GM18505 (cell line): ENCODE data around the gene PAQR7.

Experiments
- ATAC-seq: cut with Tn5 transposase; IDR thresholded peaks from one replicate; pipeline ENCODE4 v1.9.1; 2021; ENCODE audit not compliant: unreplicated experiment
- POLR2A ChIP-seq: IDR thresholded peaks from 4 replicates; pipeline ENCODE4 v1.6.1; 2011; ENCODE audit warnings: borderline replicate concordance; ENCODE audit not compliant: insufficient read depth, insufficient read length; ENCODE audit errors: extremely low read depth

PAQR7 gene

DNA sequence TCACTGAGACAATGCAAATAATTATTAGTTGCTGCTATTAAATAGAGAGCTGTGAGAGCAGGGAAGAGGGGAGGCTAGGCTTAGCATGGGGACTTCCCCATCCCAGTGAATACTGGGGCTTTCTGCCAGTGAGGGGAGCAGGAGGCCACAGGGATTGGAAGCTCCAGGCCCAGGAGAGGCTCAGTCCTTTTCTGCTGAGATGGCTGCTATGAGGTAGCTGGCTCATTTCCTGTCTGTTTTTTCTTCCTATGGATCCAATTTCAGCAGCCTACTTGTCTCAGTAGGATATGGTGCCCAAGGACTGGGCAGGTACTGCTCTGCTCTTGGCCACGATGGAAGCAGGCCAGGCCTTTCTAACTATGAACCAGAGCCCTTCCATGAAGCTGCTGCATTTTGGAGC, 20.8 kb upstream of the PAQR7 start:
- no peak for TF ChIP-seq POLR2A
- ATAC-seq, result no peak

DNA sequence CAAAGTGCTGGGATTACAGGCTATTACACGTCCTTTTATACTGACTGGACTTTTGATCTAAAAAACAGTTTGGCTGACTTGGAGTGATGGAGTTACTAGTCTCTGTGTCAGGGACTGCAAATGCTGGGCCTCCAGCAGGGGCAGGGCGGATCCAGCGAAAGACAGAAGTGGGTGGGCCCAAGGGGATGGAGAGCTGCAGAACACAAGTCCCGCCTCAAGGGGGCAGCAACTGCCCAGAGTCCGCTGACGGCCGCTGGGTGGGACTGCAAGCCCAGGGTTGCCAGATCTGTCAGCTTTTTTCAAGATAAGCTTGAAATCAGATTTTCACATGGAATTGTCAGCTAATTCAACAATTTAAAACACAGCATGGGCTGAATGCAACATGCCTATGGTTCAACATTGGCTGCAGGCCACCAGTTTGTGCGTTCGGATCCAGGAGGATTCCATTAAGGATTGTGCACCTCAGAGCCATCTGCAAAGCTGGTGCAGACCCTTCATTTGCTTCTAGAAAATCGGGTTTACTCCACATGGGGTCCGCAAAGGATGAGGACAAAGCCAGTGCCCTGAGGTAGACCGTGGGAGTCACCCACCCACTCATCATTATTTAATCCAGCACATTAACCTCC, 20.0 kb upstream of the PAQR7 start:
- ATAC-seq, result peak; percentile 81
- no peak for TF ChIP-seq POLR2A

DNA sequence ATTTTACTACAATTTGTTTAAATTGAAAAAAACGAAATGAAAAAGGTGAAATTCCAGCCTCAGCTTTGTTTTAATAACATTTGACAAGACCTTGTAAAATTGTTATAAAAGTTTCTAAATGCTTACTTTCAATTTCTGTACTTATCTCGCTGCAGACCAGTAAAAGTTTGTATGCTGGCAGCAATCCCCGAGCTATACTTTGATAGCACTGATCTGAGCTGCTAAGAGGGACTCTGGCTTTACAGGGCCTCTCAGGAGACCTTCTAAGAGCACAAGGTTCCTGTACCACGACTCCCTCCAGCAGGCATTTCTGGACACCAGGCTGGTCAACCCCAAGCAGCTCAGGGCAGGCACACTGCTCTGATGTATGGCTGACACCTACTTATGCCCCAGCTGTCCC, 17.6 kb upstream of the PAQR7 start:
- TF ChIP-seq POLR2A, result no peak
- no peak for ATAC-seq

DNA sequence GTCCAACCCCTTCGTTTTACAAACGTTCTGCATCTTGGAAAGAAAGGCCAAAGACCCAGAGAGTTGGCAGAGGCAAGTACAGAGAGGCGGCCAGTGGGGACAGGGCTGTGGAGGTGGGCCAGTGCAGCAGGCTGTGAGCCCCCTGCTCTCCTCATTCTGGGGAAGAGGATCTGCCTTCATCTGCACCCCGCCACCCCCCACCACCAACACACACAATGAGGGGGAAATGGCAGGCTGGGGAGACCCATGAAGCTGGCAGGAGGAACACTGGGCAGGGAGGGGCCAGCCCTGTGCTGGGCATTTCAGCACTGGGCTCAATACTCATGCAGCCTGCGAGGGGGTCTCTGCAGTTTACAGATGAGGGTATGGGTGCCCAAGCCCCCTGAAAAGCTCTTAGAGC, 16.1 kb upstream of the PAQR7 start:
- ATAC-seq, result no peak
- TF ChIP-seq POLR2A, result no peak

DNA sequence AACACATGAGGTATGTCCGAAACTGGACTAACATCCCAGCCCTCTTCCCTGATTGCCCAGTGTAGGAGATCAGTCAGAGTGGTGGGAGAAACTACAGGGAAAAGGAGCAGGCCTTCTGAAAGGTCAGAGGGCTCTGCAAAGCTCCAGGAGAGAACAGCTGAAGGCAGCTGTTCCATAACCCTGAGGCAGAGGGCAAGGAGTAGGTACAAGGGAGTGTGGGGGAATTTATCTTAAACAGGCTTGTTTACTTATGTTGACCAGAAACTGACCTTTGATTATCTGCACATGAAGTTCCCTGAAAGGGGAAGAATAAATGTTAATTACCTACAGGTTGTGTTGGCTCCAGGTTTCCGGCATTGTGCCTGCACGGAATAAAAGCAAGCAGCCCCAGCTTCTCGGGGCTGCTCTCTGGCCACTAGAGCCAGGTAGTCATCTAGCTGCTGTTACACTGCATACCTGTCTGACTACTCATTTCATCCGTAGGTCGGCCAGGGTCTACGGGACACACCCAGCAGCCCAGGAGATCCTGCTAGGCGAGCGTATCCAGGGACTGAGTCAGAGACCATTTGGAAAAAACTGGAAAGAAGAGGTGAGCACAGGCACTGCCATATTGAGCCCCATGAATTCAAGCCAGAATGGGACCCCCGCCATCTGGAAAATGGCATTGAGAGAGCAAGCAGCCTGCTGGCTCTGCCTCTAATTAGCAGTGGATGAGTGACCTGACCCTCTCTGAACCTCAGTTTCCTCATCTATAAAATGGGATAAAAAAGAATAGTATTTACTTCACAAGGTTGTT, 14.9 kb upstream of the PAQR7 start:
- no peak for ATAC-seq
- no peak for TF ChIP-seq POLR2A

DNA sequence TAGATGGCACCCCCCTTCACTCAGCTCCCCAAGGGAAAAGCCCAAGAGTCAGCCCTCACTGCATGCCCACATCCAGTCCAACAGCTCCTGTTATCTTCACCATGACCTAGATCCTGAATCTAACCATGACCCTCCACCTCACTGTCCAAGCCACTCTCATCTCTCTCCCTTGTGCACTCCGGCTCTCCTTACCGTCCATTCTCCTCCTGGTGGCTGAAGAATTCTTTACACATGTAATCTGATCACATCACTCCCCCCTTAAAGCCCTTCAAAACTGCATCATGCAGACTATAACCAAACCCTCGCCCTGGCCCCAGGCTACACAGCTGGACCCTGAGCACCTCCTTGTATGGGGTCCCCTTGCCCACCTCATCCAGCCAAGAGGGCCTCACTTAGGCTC, 14.0 kb upstream of the PAQR7 start:
- no peak for ATAC-seq

DNA sequence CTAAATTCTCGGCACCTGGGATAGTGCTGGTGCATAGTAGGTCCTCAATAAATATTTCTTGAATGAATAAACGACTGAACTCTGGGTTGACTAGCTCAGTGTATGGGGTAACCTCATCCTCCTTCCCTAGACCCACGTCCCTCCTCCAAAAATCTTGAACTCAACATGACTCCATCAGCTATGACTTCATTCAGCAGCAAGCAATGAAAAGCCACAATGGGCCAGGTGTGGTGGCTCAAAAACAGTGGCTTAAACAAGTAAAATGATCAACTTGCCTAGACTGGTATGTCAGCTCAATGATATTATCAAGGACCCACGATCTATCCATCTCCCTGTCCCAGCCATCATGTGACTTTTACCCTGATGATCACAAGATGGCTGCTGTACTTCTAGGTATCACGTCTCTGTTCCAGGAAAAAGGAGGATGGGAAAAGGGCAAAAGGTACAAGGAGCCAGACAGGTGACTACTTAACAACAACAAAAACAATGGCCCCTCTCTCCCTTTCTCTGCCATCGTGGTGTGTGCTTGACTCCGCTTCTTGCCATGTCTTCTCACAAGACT, 13.0 kb upstream of the PAQR7 start:
- no peak for ATAC-seq
- no peak for TF ChIP-seq POLR2A

More for the DNA sequence above, 14.0 kb upstream of the PAQR7 start:
- TF ChIP-seq POLR2A, result no peak

DNA sequence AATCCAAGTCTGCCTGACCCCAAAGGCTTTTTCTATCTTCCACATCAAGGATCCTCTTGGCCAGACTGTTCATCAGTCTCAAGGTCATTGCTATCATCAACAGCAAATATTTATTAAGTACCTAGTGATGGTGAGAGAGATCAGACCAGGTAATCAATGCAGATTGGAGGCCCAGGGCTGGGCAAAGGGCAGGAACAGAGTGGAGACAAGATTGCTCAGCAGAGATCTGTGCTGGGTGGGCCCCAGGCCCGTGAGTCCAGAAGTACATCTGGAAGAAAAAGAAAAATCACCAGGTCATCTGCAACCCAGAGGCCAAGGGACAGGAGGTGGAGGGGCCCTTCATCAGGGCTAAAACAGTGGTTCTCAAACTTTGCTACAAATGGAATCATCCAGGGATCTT, 10.1 kb upstream of the PAQR7 start:
- TF ChIP-seq POLR2A, result no peak
- ATAC-seq, result no peak

DNA sequence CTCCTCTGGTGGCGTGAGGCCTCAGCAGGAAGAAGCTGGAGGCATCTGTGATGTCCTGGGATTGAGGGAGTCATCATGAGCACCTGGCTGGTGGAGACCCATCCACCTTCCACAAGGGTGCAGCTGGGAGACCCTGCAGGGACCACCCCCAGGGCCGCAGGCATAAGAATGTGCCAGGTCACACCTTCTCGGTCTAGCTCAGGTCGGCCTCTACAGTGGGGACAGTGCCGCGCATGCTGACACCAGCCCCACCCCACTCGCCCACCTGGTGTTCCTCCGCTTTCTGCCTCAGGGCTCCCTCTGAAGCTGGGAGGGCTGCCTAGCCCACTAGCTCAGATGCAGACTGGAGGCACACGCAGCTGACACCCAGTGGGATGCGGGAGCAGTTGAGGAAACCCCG, 5.8 kb upstream of the PAQR7 start:
- no peak for TF ChIP-seq POLR2A
- ATAC-seq, result no peak

DNA sequence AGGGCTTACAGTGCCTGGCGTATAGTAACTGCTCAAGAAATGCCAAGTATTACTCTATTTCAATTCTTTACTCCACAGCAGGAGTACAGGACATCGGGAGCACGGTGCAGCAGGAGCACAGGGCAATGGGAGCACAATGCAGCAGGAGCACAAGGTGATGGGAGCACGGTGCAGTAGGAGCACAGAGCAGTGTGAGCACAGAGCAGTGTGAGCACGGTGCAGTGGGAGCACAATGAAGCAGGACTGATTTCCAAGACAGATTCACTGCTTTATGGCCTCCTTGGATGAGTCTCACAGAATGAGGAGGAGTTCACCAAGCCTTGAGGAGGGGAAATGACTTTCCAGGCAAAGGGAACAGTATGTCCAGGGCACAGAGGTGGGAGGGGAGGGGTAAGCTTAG, 5.0 kb upstream of the PAQR7 start:
- ATAC-seq, result no peak
- TF ChIP-seq POLR2A, result no peak

DNA sequence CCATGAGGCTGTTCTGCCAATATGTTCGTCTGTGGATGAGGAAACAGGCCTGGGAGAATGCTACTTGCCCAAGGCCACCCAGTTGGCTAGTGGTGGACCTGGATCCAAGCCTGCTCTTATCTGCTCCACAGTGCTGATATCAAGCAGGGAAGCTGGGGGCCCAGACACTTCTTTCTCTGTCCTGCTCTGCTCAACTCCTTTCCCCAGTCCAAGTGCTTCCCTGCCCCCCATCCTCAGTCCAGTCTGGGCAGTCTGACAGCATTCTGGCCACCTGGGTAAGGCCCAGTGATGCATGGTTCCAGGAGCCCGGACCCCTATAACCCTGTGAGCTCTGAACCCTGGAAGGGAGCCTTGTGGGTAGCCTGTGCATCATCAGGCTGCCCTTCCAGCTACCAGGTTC, 4.2 kb upstream of the PAQR7 start:
- no peak for TF ChIP-seq POLR2A
- ATAC-seq, result no peak

DNA sequence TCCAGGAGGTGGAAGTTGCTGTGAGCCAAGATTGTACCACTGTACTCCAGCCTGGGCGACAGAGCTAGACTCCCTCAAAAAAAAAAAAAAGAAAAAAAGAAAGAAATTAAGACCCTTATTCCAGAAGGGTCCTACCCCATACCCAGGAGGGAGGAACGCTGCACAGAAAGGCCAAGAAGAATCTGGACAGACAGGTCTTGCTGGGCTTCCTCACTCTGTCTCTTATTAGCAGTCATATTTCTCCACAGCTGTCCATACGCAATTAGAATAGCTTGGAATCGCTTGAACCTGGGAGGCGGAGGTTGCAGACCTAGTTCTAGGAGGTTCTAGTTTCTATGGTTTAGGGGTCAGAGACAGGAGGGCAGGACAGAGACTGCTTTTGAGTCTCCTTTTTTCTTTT, 3.2 kb upstream of the PAQR7 start:
- ATAC-seq, result no peak
- no peak for TF ChIP-seq POLR2A

DNA sequence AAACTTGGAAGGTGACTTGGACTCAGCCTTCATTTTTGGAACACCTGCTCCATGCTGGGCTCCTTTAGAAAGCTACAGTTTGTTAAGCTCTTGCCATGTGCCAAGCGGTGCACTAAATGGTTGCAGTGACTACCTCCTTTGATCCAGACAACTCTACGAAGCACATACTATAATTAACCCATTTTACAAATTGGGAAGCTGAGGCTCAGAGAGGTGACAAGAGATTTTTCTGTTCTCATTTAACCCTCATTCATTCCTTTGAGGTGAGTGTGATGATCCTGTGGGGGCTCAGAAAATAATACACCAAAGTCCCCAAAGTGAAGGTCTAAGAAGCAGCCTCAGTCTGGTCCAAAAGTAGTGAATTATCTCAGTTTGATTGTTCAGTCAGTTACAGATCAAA, 1.6 kb upstream of the PAQR7 start:
- no peak for ATAC-seq
- no peak for TF ChIP-seq POLR2A

DNA sequence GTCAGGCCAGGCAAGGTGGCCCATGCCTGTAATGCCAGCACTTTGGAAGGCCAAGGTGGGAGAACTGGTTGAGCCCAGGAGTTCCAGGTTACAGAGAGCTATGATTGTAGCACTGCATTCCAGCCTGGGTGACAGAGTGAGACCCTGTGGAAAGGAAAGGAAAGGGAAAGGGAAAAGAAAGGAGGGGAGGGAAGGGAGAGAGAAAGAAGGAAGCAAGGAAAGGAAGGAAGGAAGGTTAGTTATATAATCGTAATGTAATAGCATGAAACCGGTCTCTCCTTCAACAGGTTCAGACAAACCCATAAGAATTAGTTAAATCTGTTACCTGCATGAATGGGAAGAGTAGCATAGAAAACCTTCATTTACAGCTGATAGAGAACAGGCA, 1.2 kb upstream of the PAQR7 start:
- ATAC-seq, result no peak
- no peak for TF ChIP-seq POLR2A
